Adrenal gland (tissue), 5 donors: Measurements from ENCODE around the gene MICU1.

ENCODE experiments used
- POLR2A ChIP-seq, 2 donors: fragments of 450-650 bp; IDR thresholded peaks; one replicate each; pipeline ENCODE4 v1.6.1; 2017; ENCODE audit warnings: antibody characterized with exemption in 2 of 2, mild to moderate bottlenecking in 2 of 2, moderate library complexity in 1 of 2
- TF ChIP-seq, protein P1 (sequence below), 6 experiments: fragments of 450-650 bp in 4 of 6; fragments of 200-600 bp in 2 of 6; sonication (generic) in 1 of 6; IDR thresholded peaks; 1 replicate in 5 of 6; 2 replicates in 1 of 6; pipeline versions ENCODE4 v1.5.1 to v1.8.0; 2016 to 2021; ENCODE audit warnings: antibody characterized with exemption in 6 of 6, mild to moderate bottlenecking in 2 of 6, moderate library complexity in 1 of 6
- donor health status: DM: no; HTN: no; CAD: no.

GRCh38 chr10:72342911-72343310, 283.0 kb downstream of the MICU1 start:
- no peak for TF ChIP-seq POLR2A (IDR thresholded peaks at IDR 0.05)
- TF ChIP-seq, protein P1, sequence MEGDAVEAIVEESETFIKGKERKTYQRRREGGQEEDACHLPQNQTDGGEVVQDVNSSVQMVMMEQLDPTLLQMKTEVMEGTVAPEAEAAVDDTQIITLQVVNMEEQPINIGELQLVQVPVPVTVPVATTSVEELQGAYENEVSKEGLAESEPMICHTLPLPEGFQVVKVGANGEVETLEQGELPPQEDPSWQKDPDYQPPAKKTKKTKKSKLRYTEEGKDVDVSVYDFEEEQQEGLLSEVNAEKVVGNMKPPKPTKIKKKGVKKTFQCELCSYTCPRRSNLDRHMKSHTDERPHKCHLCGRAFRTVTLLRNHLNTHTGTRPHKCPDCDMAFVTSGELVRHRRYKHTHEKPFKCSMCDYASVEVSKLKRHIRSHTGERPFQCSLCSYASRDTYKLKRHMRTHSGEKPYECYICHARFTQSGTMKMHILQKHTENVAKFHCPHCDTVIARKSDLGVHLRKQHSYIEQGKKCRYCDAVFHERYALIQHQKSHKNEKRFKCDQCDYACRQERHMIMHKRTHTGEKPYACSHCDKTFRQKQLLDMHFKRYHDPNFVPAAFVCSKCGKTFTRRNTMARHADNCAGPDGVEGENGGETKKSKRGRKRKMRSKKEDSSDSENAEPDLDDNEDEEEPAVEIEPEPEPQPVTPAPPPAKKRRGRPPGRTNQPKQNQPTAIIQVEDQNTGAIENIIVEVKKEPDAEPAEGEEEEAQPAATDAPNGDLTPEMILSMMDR (IDR thresholded peaks at IDR 0.05), result no peak
